RPMI7951 (cell line): ENCODE results near the gene ANXA2. TPM values are rescaled to one million over a fixed set of nuclear protein-coding genes. Genes with fewer than 3 reads are reported as not detected.
"Not testable (repeated sequence)": the region's sequence is repeated elsewhere in the genome, so short reads cannot be mapped to it uniquely, and the experiment has no call there.

ENCODE experiments used
- DNase-seq: peaks from one replicate; pipeline ENCODE4 v3.0.0-alpha.2; 2012; ENCODE audit warnings: low read depth
- total RNA-seq: library from RNA; depleted of rRNA; stranded (reverse); fragments of >200 nt; shearing (Covaris generic); gene quantifications from 2 replicates; pipeline ENCODE4 v1.2.3, GENCODE V29; 2014; rRNA removed

ANXA2 gene
- 4,077 and 4,282 TPM in 2 replicates for total RNA-seq

DNA sequence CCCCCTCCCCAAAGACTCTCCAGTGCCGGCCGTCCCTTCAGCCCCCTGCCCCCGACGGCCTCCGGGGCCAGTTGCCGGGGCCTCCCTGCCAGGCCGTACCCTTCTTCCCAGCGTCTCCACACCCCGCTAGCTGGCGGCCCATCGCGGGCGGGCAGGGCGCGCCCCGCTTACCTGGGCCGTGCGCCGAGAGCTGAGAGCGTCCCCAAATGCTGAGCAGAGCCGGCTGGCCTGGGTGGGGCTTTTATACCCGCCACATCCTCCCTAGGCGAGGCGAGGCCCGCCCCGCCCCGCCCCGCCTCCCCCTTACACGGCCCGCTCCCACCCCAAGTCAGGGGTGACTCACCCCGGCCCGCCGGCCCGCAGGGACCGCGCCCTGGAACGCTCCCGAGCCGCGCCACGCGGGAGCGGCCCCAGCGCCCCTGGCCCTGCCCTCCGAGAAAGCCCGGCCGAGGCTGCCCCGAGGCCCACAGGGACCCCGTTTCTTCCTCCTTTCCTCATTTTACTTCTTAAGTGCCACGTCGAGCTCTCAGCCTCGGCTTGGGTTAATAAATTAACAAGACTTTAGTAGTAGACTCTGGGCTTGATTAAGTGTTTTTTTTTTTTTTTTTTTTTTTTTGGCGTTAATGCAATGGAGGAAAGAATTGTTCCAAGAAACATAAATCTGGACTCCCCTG lies at the start of gene ANXA2:
Gene ANXA2, minus strand, starts transcription at position 215 of the 674 bp plus-strand sequence. CDS start 11,911 bp downstream, outside the sequence.
- peak; percentile 93 for DNase-seq

DNA sequence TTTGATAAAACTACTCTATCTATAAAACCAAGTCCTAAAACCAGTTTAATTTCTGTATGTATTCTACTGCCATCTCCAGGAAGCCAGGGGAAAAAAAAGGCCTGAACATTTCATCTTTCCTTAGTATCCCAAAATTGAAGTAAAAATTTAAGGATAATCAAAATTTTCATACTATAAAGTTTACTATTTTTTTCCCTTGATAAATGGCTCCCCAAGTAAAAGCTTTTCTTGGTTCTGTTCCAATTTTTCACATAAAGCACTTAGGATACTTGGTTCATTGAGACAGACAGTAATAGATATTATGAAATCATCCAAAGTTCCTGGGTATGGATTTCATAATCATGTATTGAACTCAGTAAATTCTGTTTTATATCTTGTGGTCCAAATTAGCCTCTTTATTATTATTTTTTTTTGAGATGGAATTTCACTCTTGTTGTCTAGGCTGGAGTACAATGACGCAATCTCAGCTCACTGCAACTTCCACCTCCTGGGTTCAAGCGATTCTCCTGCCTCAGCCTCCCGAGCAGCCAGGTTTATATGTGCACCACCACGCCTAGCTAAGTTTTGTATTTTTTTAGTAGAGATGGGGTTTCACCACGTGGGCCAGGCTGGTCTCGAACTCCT lies 46.6 kb upstream of the ANXA2 start:
- peak; percentile 46 for DNase-seq

GRCh38 chr15:60442763-60443162 lies 45.0 kb upstream of the ANXA2 start:
- DNase-seq, result peak; percentile 62

- no peak for DNase-seq
Observed at GRCh38 chr15:60442031-60442650, 44.4 kb upstream of the ANXA2 start.

- no peak for DNase-seq
Observed at GRCh38 chr15:60441331-60441730, 43.5 kb upstream of the ANXA2 start.

GRCh38 chr15:60438646-60439045 lies 40.9 kb upstream of the ANXA2 start:
- DNase-seq, result no peak

- no peak for DNase-seq
Observed at GRCh38 chr15:60428935-60429334, 31.1 kb upstream of the ANXA2 start.

- peak; percentile 82 for DNase-seq
Observed at GRCh38 chr15:60426870-60427508, 29.2 kb upstream of the ANXA2 start.

GRCh38 chr15:60425461-60425860 lies 27.7 kb upstream of the ANXA2 start:
- no peak for DNase-seq

- no peak for DNase-seq
Observed at GRCh38 chr15:60424006-60424405, 26.2 kb upstream of the ANXA2 start.

GRCh38 chr15:60423537-60423936 lies 25.8 kb upstream of the ANXA2 start:
- DNase-seq, result peak; percentile 92

GRCh38 chr15:60421544-60421943 lies 23.8 kb upstream of the ANXA2 start:
- DNase-seq, result peak; percentile 66

DNA sequence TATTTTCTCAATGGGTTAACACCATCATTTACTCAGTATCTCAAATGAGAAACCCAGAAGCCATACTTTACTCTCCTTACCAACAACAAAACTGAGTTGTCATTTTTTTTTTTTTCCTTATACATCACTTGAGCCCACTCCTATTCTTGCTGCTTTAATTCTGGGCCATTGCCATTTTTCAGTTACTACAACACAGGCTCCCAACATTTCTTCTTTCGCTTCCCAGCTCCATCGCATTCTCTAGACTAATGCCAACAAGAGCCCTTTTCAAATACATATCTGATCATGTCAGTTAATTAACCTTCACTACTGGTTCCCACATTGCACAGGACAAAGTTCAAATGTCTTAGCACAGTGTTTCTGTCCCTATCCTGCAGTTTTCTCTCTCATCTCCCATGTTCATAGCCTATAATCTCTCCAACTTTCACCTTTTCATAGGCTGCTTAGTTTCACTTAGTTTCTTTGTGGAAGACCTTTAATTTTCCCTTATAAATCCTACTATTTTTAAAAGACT lies 22.5 kb upstream of the ANXA2 start:
- DNase-seq, result no peak

DNA sequence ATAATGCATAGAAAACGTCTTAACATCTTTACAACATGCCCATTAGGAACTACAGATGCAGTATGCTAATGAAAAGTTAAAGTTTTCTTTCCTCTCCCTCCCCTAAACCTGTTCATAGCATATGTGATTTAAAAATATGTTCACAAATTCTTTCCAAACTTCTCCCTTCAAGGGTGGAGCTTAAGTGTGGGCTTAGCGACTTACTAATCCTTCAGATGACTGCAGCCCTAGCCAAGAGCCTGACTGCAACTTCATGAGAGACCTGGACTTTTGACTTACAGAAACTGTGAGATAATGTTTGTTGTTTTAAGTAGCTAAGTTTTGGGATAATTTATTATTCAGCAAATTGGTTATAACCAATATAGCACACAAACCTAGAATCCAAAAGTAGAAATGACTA lies 22.0 kb upstream of the ANXA2 start:
- DNase-seq, result no peak

DNA sequence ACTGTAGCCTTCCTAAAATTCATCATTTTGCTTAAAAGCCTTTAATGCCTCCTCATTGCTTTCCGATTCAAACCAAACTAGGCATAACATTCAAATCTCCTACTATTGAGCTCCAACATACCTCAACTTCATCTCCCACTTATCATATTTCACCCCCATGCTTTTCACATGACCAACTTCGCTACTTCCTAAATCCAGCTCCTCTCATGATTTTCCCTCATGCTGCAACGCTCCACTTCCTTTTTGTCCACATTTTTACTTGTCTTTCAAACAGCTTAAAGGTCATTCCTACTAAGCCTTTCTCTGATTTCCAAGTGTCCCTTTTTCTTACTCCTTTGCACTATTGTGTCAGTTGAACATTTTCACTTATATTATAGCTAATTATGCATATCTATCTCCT lies 20.3 kb upstream of the ANXA2 start:
- DNase-seq, result no peak

GRCh38 chr15:60417112-60417511 lies 19.3 kb upstream of the ANXA2 start:
- no peak for DNase-seq

DNA sequence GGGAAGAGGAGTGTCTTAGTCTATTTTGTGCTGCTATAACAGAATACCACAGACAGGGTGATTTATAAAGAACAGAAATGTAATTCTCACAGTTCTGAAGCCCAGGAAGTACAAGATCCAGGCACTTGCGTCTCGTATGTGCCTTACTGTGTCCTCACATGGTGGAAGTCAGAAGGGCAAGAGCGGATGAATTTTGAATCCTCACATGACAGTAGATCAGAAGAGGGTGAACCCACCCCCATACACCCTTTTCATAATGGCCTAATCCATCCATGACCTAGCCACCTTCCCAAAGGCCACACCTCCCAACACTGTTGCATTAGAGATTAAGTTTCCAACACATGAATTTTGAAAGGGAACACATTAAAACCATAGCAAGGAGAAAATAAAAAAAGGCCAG lies 18.7 kb upstream of the ANXA2 start:
- DNase-seq, result no peak

DNA sequence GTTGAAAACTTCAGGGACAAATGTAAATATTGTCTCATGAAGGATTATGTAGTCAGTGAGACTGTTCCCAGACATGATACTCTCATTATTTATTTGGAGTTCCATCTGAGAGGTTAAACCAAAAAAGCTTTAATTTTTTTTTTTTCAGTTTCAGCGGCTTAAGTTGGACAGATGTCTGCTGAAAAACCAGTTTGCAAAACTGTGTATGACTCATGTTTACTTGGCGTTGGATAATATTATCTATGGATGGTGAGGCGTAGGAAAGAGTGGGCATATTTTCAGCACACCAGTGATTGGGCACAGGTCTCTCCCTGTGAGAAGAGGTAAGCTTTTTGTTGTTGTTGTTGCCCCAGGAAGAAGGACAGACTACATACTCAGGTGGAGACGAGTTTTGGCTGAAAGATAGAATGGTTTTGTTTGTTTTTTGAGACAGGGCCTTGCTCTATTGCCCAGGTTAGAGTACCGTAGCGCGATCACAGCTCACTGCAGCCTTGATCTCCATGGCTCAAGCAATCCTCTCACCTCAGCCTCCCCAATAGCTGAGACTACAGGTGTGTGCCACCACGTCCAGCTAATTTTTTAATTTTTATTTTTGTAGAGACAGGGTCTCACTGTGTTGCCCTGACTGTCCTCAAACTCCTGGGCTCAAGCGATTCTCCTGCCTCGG lies 16.4 kb upstream of the ANXA2 start:
- DNase-seq, result peak; percentile 68

DNA sequence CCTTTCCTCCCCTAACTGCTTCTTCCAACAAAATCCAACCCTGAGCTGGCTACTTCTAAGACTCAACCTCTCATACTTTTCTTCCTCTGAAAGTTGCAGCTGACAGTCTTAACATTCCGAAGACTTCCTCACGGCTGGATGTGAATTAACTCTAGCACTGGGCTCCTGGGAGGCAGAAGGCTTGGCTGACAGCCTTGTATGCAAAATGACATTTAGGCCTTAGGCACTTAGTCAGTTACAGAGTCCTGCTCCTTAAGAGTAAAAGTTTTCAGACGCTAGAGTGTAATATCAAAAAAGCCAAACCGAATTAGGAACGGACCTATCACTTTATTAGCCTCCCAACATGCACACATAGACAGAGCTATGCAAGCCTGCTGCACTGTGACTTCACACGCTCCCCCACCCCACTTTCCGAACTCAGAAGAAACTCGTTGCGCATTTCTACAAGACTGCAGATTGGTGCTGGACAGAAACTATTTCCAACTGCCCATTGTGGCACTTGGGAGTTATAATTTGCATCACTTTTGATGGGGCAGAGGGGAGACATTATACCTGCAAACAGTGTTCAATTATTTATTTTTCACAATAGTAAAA lies 15.5 kb upstream of the ANXA2 start:
- peak; percentile 73 for DNase-seq

DNA sequence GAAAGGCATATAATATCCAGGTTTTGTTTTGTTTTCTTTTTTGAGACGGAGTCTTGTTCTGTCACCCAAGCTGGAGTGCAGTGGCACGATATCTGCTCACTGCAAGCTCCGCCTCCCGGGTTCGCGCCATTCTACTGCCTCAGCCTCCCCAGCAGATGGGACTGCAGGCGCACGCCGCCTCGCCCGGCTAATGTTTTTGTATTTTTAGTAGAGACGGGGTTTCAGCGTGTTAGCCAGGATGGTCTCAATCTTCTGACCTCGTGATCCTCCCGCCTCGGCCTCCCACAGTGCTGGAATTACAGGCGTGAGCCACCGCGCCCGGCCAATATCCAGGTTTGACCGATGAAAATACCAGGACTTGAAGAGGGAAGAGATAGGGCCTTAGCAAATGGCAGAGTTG lies 15.0 kb upstream of the ANXA2 start:
- DNase-seq, result not testable (repeated sequence)

DNA sequence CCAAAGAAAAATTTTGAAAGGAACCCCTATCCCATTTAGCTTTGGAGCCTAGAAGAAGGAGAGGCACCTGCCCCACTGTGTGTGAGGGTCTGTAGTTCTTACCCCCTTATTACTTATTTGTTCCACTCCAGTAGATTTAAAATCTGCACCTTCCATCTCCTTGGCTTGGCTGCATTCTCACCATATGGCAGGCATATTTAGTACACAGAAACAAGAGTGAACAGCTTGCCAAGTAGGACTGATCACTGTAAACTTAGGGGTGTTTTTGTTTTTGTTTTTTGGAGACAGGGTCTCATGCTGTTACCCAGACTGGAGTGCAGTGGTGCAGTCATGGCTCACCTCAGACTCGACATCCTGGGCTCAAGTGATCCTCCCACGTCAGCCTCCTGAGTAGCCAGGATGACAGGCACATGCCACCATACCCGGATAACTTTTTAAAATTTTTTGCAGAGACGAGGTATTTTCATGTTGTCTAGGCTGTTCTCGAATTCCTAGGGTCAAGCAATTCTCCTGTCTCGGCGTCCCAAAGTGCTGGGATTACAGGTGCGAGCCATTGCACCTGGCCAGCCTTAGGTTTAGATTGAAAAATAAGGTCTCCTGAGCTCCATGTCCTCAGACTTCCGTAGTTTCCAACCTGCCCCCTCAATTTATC lies 14.1 kb upstream of the ANXA2 start:
- DNase-seq, result no peak
